Measurements from ENCODE around the gene SCEL.

SCEL gene

GRCh38 chr13:77571956-77572355 is 36.5 kb downstream of the SCEL start:
- Mint-ChIP-seq H3K4me3 (no peak overlapping the region), H3K4me1 (no peaks in the 10 kb centered on the region), H3K27ac (no peak overlapping the region), H3K36me3 (ENCODE audit: low read depth) (no peaks in the 10 kb centered on the region), H3K9me3 (no peaks in the 10 kb centered on the region), H3K27me3 (ENCODE audit: low read depth) (peaks cover 6% of the 10 kb centered on the region)
- TF ChIP-seq CTCF (IDR thresholded peaks at IDR 0.05; ENCODE audit: unreplicated experiment in 3 of 3): no peak

DNA sequence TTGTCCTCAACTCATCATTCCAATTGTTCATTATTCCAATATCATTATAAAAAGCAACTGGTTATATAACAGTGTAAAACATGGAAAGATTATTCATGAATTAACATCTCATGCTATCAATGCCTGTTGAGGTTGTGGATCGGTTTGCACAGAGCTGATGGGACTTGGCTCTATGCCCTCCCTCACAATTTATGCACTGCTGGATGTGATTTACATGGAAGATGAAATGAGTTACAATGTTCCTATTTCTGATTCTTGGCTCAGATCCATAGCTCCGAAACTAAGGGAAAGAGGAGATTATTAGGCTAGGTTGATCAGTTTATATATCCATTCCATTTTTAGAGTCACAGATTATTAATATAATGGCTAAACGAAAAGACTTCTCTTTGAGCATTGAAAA is 38.6 kb downstream of the SCEL start:
- H3K27me3 Mint-ChIP-seq (ENCODE audit: low read depth): peaks cover 5% of the 10 kb centered on the region
- no peaks in the 10 kb centered on the region for H3K9me3 Mint-ChIP-seq
- no peak overlapping the region for H3K4me3 Mint-ChIP-seq
- H3K4me1 Mint-ChIP-seq: peaks cover 7% of the 10 kb centered on the region
- TF ChIP-seq CTCF (IDR thresholded peaks at IDR 0.05; ENCODE audit: unreplicated experiment in 3 of 3): no peak
- no peaks in the 10 kb centered on the region for H3K36me3 Mint-ChIP-seq (ENCODE audit: low read depth)
- H3K27ac Mint-ChIP-seq: no peak overlapping the region

GRCh38 chr13:77579959-77580358 is 44.5 kb downstream of the SCEL start:
- H3K4me3 Mint-ChIP-seq: peak overlapping the region in 1 of 3 experiments; percentile 24
- no peaks in the 10 kb centered on the region for H3K36me3 Mint-ChIP-seq (ENCODE audit: low read depth)
- H3K4me1 Mint-ChIP-seq: peaks cover 19% of the 10 kb centered on the region
- no peaks in the 10 kb centered on the region for H3K27me3 Mint-ChIP-seq (ENCODE audit: low read depth)
- TF ChIP-seq CTCF (IDR thresholded peaks at IDR 0.05; ENCODE audit: unreplicated experiment in 3 of 3): no peak
- no peaks in the 10 kb centered on the region for H3K9me3 Mint-ChIP-seq
- H3K27ac Mint-ChIP-seq: peak overlapping the region in 1 of 3 experiments; percentile 41

GRCh38 chr13:77580748-77581147 is 45.2 kb downstream of the SCEL start:
- Mint-ChIP-seq H3K27ac (no peak overlapping the region), H3K9me3 (no peaks in the 10 kb centered on the region), H3K4me1 (peaks cover 19% of the 10 kb centered on the region), H3K27me3 (ENCODE audit: low read depth) (no peaks in the 10 kb centered on the region), H3K36me3 (ENCODE audit: low read depth) (no peaks in the 10 kb centered on the region), H3K4me3 (no peak overlapping the region)
- no peak for TF ChIP-seq CTCF (IDR thresholded peaks at IDR 0.05; ENCODE audit: unreplicated experiment in 3 of 3)

GRCh38 chr13:77583581-77583980 is 48.1 kb downstream of the SCEL start:
- Mint-ChIP-seq H3K27me3 (ENCODE audit: low read depth) (no peaks in the 10 kb centered on the region), H3K9me3 (no peaks in the 10 kb centered on the region), H3K4me1 (peaks cover 14% of the 10 kb centered on the region), H3K4me3 (no peak overlapping the region), H3K27ac (no peak overlapping the region), H3K36me3 (ENCODE audit: low read depth) (no peaks in the 10 kb centered on the region)
- TF ChIP-seq CTCF (IDR thresholded peaks at IDR 0.05; ENCODE audit: unreplicated experiment in 3 of 3): no peak

DNA sequence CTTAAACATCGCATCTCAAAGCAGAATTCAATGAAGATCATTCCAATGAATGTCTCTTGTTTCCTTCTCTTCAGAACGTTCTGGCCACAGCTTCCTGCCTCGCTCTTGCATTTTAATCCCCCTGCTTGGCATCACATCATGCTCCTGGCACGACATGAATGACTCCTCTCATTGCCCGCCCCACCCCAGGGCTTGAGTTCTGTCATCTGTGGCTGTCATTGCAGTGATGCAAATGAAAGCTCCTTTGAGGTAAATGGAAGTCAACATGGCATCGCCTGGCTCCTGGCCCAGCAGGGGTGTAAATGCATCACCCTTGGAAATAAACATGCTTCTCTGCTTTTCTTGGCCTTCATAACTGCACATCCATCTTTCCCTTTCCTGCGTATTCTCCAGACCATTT is 48.6 kb downstream of the SCEL start:
- peaks cover 11% of the 10 kb centered on the region for H3K4me1 Mint-ChIP-seq

More for the DNA sequence above, 48.6 kb downstream of the SCEL start:
- Mint-ChIP-seq H3K27ac (no peak overlapping the region), H3K9me3 (no peaks in the 10 kb centered on the region), H3K27me3 (ENCODE audit: low read depth) (no peaks in the 10 kb centered on the region), H3K36me3 (ENCODE audit: low read depth) (no peaks in the 10 kb centered on the region), H3K4me3 (no peak overlapping the region)
- no peak for TF ChIP-seq CTCF (IDR thresholded peaks at IDR 0.05; ENCODE audit: unreplicated experiment in 3 of 3)
